ENCODE data around the gene FAM47A. TPM values are rescaled to one million over a fixed set of nuclear protein-coding genes. Genes with fewer than 3 reads are reported as not detected.

The FAM47A gene
- total RNA-seq (2022; extraction: Qiagen RNA extraction; ENCODE audit: low read depth): not detected in 5 replicates

DNA sequence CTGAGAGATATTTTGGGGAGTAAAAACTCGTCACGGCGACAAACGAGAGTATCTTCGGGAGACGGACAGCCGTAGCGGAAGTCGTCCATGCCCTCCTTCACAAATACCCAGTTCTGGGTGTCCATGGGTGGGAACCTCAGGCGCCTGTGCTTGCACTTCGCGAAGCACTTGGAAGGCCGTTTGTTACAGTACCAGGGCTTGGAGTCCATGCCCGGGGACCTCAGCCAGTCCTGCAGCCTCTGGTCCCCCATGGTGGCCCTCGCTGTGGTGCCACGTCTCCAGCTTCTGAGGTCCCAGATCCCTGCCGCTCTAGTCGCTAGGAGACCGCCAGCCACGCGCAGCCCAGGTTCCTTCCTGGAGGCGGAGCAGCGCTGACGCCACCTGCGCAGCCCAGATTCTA lies at the start of gene FAM47A:
Gene FAM47A, minus strand, starts transcription at position 287 of the 400 bp plus-strand sequence. Its CDS starts 36 bp downstream, at position 251.

